ENCODE results near the gene PAM16.

GRCh38 chr16:4371357-4372000 lies 20.4 kb upstream of the PAM16 start, which contains the start of gene VASN:
- peak in 1 of 2 donors; percentile 96 for TF ChIP-seq POLR2A (IDR thresholded peaks at IDR 0.05)
- no peak for TF ChIP-seq CTCF (IDR thresholded peaks at IDR 0.05)

All from lower leg skin (tissue), 3 donors.